ENCODE measurements around the gene TBC1D3B.
"Not testable (repeated sequence)": the region's sequence is repeated elsewhere in the genome, so short reads cannot be mapped to it uniquely, and the experiment has no call there.

Gene TBC1D3B

DNA sequence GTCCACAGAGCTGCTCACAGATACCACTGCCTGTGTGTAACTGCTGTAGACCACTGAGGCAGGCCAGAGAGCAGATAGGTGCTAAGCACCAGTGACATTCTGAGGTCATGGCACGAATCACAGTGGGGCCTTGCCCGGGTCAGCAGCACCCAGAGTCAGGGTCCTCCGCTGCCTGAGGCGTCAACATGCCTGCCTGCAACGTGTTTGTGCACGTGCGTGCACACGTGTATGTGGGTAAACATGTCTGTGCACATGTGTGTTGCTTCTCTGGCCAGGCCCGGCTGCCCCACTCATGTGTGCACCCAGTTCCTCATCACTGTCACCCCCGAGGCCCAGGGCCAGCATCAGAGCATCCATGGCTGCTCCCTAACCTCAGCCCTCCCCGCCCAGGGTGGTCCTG lies at the start of gene TBC1D3B:
Gene TBC1D3B (minus strand): TSS at position 101 of the 400 bp plus-strand sequence. CDS start 1,586 bp downstream, outside the sequence.
- DNase-seq (ENCODE audit: low read depth) = not testable (repeated sequence)

DNA sequence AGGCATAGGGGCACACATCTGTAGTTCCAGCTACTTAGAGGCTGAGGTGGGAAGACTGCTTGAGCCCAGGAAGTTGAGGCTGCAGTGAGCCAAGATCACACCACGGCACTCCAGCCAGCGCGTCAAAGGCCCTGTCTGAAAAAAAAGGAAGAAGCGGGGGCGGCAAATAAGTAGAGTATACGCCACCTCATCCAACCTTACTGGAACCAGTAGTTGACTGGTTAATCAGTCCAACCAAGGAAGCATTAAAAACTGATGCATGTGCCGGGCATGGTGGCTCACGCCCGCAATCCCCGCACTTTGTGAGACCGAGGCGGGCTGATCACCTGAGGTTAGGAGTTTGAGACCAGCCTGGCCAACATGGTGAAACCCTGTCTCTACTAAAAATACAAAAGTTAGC lies 46.5 kb upstream of the TBC1D3B start:
- DNase-seq (ENCODE audit: low read depth) = not testable (repeated sequence)

- DNase-seq (ENCODE audit: low read depth) = not testable (repeated sequence)
Observed at GRCh38 chr17:36221581-36222100, 45.2 kb upstream of the TBC1D3B start.

- DNase-seq (ENCODE audit: low read depth) = not testable (repeated sequence)
Observed at GRCh38 chr17:36220737-36221580, 44.5 kb upstream of the TBC1D3B start.

DNA sequence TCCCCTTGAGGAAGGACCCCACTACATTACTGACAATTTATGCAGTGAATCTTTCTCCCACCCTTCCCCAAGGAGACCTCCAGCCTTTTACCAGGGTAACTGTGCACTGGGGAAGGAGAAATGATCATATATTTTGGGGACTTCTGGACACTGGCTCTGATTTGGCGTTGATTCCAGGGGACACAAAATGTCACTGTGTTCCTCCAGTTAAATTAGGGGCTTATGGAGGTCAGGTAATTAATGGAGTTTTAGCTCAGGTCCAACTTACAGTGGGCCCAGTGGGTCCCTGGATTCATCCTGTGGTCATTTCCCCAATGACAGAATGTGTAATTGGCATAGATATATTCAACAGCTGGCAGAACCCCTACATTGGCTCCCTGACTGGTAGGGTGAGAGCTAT lies 43.1 kb upstream of the TBC1D3B start:
- not testable (repeated sequence) for DNase-seq (ENCODE audit: low read depth)

DNA sequence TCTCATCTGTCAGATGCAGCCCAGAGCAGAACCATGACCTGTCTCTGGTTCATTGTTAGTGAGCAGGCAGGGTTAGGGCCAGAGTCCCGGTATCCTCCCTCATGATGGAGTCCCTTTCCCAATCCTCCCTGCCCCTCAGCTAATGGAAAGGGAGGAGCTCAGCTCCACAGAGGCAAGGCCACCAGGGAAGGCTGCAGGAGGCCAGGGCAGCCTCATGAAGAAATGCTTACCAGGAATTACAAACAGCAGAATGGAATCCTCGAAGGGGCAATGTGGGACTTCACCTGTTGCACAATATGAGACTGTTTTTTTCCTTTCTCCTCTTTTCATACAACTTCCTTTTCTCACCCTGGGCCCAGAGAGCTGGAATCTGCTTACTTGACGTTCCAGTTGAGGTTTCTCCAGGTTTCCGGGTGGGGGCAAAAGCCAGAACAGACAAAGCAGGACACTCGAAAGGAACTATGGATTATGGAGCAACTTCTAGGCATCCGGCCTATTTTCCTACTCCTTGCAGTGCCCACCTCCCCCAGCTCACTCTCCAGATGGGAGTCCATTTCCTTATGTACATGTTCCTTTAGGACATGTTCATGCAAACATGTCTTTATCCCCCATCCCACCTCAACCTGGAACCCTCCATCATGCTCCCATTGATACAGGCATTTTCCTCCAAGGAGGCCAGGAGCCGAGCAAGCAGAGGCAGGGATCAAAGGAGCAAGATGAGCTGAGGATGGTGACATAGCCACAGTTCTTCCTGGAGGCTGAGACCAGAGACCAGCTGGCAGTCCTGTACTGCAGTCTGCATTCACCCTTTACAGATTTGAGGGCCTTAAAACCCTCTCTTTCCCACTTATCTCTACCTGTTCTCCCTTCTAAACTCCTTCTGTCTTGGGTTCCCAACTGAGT lies 39.2 kb upstream of the TBC1D3B start:
- not testable (repeated sequence) for DNase-seq (ENCODE audit: low read depth)

- no peak for DNase-seq (ENCODE audit: low read depth)
Observed at GRCh38 chr17:36214918-36215317, 38.5 kb upstream of the TBC1D3B start.

DNA sequence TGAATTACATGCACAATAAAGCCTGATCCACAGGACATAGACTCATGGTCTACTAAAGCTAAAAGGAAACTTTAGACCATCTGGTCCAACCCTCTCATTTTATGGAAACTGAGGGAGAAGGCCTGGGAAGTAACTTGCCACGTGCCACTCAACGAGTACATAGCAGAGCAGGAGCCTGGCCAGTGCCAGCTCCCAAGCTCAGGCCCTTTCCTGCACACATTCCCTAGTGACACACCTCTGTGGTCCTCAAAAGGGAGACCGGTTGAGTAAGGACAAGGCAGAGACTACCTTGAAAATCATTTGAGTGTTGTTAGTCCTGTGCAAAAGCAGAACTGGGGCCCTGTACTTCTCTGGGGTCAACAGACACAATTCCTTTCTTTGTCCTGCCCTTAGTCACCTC lies 37.3 kb upstream of the TBC1D3B start:
- no peak for DNase-seq (ENCODE audit: low read depth)

GRCh38 chr17:36212966-36213365 lies 36.5 kb upstream of the TBC1D3B start:
- no peak for DNase-seq (ENCODE audit: low read depth)

DNA sequence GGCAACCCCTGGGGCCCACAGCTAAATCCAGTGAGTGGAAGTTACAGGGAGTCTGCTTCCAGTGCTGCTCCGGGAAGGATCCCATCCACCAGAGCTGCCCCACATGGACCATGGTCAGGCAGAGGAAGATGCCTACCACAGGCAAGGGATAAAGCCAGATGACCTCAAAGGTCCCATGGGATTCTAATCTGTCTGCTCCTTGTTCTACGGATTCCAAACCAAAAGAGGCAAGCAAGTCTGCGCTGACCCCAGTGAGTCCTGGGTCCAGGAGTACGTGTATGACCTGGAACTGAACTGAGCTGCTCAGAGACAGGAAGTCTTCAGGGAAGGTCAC lies 35.8 kb upstream of the TBC1D3B start:
- no peak for DNase-seq (ENCODE audit: low read depth)

- not testable (repeated sequence) for DNase-seq (ENCODE audit: low read depth)
Observed at GRCh38 chr17:36211484-36212271, 35.2 kb upstream of the TBC1D3B start.

DNA sequence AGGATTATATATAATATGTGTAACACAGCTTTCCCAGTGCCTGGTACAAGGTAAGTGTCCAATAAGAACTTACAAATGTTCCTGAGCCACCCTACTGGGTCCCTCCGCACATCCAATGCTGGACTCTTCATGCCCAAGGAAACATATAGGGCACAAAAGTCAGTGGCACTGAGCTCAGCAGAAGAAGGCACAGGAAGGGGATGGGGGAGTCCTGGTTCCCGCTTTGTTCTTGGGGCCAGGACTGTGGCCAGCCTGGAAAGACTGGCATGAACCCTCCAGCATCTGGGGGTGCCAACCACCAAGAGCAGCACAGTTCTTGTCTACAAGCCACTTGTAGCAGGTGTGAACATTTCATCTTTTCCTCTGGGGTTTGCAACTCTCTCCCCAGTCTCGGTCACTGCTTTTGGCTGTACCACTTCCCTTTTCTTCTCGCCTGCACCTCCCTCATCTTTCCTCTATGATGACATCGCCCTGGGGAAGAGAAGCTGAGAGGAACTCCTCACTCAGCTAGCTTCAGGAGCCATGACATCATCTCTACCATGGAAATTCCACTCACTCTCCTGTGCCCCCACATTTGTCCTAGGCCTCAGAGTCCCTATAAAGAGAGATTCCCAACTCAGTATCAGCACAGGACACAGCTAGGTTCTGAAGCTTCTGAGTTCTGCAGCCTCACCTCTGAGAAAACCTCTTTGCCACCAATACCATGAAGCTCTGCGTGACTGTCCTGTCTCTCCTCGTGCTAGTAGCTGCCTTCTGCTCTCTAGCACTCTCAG lies 34.2 kb upstream of the TBC1D3B start, which contains the start of gene CCL4L2:
Gene CCL4L2 (plus strand): TSS at position 625 of the 773 bp plus-strand sequence.
- DNase-seq (ENCODE audit: low read depth) = not testable (repeated sequence)

DNA sequence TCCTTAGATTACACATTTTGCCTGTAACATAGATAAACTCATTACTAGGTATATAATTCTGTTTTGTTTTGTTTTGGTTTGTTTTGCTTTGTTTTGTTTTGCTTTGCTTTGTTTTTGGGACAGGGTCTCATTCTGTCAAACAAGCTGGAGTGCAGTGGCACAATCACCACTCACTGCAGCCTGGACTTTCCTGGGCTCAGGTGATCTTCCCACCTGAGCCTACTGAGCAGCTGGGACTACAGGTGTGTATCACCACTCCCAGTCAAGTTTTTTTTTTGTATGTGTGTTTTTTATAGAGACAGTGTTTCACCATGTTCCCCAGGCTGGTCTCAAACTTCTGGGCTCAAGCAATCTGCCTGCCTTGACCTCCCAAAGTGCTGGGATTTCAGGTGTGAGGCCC lies 33.1 kb upstream of the TBC1D3B start:
- no peak for DNase-seq (ENCODE audit: low read depth)

- not testable (repeated sequence) for DNase-seq (ENCODE audit: low read depth)
Observed at GRCh38 chr17:36207383-36207782, 30.9 kb upstream of the TBC1D3B start.

DNA sequence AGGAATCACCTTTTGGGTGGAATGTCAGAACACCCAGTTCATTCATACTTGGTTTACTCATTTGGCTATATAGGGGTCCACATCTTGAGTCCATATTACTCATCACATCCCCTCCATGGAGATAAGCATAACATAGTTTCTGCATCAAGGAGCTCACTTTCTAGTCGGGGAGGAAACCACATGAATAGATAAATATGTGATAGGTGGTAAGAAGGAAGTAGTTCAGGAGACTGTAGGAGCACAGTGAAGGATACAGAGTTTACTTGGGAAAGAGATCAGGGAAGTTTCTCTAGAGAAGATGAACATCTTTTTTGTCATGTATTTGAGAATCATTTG lies 30.0 kb upstream of the TBC1D3B start:
- DNase-seq (ENCODE audit: low read depth) = not testable (repeated sequence)

- DNase-seq (ENCODE audit: low read depth) = no peak
Observed at GRCh38 chr17:36205637-36206485, 29.4 kb upstream of the TBC1D3B start.

DNA sequence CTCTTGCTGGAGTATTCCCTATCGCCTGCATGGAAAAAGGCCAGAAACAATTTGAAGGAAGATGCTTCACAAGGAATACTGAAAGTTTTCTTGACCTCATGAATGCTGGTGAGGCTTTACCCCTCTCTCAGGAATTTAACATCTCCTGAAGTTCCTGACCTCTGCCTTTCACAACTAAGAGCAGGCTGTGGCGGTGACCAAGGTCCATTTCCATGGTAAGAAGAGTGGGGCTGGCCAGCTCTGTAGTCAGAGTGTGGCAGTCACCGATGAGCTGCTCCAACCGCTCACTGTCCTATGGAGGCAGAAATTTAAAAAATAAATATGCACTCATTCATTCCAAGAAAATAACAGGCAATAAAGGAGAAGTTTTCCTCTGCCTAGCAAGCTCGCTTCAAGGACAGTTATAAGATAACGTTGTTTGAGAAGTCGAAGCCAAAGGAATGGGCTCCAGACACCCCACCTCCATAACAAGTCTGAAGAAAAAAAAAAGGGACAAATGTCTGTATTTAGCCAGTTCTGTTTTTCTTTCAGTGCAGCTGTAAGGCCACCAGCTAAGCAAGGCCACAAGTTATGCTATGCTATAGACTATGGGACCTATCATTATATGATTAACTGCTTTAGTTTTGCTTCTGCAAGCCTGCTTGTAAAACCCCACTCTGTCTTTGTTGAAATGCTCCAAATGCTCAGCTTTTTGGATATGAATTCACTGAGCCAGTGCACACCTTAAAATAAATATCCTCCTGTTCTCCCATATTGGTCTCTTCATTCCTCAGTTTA lies 28.5 kb upstream of the TBC1D3B start:
- DNase-seq (ENCODE audit: low read depth) = no peak

GRCh38 chr17:36203335-36203734 lies 26.9 kb upstream of the TBC1D3B start:
- no peak for DNase-seq (ENCODE audit: low read depth)

- not testable (repeated sequence) for DNase-seq (ENCODE audit: low read depth)
Observed at GRCh38 chr17:36201506-36201905, 25.1 kb upstream of the TBC1D3B start.

Measured in activated T-cell treated with anti-CD3 and anti-CD28 coated beads for 48 hours (primary cell).